ENCODE measurements around the gene SS18L1. TPM values are rescaled to one million over a fixed set of nuclear protein-coding genes. Genes with fewer than 3 reads are reported as not detected.

The SS18L1 gene
- total and polyA plus RNA-seq, 2 experiments from 2014 or later: 6.5 to 32.6 TPM

DNA sequence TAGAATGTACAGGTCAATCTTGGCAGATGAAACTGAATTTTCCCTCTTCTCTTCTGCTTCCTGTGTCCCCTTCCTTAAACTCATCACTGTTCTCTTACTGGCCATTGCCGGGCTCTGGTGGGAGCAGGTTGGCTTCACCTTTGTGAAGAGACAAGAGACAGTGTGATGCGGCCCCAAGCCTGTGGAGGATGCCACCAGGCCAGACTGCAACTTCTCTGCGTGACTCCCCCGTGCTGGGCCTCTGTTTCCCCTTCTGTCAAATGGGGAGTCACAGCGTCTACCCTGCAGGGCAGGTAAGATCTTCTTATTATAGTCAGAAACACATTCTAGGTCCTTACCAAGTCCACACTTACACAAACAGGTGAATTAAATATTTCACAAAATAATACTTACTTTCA, 23.2 kb upstream of the SS18L1 start (continued):
- TF ChIP-seq ZNF331 (CRISPR knock-in tag; IDR thresholded peaks at IDR 0.05; ENCODE audit: low read depth) (no peak), CREB1 (CRISPR knock-in tag; IDR thresholded peaks at IDR 0.05; ENCODE audit: low read depth) (no peak), EZH2phosphoT487 (IDR thresholded peaks at IDR 0.05; ENCODE audit: unreplicated experiment) (no peak), JUNB (IDR thresholded peaks at IDR 0.05; ENCODE audit: unreplicated experiment) (no peak)

DNA sequence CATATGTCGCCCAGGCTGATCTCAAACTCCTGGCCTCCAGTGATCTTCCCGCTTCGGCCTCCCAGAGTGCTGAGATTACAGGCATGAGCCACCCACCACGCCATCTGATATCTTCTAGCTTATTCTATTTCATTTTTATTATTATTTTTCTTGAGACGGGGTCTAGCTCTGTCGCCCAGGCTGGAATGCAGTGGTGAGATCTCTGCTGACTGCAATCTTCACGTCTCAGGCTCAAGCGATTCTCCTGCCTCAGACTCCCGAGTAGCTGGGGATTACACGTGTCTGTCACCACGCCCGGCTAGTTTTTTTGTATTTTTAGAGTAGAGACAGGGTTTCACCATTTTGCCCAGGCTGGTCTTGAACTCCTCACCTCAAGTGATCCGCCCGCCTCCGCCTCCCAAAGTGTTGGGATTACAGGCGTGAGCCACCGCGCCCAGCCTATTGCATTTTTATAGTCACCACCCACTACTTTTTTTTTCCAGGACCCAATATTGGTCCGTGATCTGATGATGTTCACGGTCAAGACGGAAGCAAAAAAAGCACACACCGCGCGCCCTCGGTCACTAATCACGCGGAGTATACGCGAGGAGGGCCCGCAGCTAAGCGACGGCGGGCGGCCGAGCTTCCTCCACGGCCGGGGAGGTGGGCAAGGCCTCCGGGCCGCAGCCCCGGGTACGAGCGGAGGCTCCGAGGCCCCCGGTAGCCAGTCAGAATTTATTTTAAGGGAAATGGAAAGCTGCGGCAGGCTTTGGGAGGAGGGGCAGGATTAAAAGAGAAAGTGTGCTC, 22.4 kb upstream of the SS18L1 start:
- H3K27ac ChIP-seq (ENCODE audit: low read depth): peak overlapping the region; percentile 98
- H3K27me3 Mint-ChIP-seq (ENCODE audit: insufficient read depth, low read depth, poor library complexity): peaks cover 13% of the 10 kb centered on the region
- H3K36me3 Mint-ChIP-seq (ENCODE audit: low read depth): peaks cover 28% of the 10 kb centered on the region
- peak overlapping the region; percentile 82 for H3K4me3 ChIP-seq
- peak overlapping the region; percentile 79 for H3K4me3 Mint-ChIP-seq
- TF ChIP-seq POLR2AphosphoS5 (IDR thresholded peaks at IDR 0.05; ENCODE audit: low read depth) (peak; percentile 31; the same call in 1 of the 2 replicates), ZNF114 (CRISPR knock-in tag; IDR thresholded peaks at IDR 0.05) (no peak)
- no peaks in the 10 kb centered on the region for H3K27me3 ChIP-seq (ENCODE audit: insufficient read depth)
- peak overlapping the region; percentile 98 for H2AFZ ChIP-seq
- H3K9me3 Mint-ChIP-seq: no peaks in the 10 kb centered on the region
- peak overlapping the region; percentile 90 for H3K4me2 ChIP-seq
- H3K9me2 ChIP-seq (ENCODE audit: insufficient read depth): no peaks in the 10 kb centered on the region
- peaks cover 36% of the 10 kb centered on the region for H3K4me1 Mint-ChIP-seq
- DNase-seq (ENCODE audit: low spot score): peak; percentile 31
- peaks cover 13% of the 10 kb centered on the region for H3F3A ChIP-seq (replicated peaks; ENCODE audit: low read depth)
- peaks cover 22% of the 10 kb centered on the region for H4K20me1 ChIP-seq (replicated peaks; ENCODE audit: insufficient read depth)
- H3K36me3 ChIP-seq (ENCODE audit: insufficient read depth): peaks cover 18% of the 10 kb centered on the region
- H3K27ac Mint-ChIP-seq: peak overlapping the region; percentile 94
- H3K79me2 ChIP-seq (replicated peaks; ENCODE audit: insufficient read depth): peaks cover 33% of the 10 kb centered on the region
- H3K4me1 ChIP-seq (ENCODE audit: insufficient read depth): peaks cover 16% of the 10 kb centered on the region
- no peak for ATAC-seq

DNA sequence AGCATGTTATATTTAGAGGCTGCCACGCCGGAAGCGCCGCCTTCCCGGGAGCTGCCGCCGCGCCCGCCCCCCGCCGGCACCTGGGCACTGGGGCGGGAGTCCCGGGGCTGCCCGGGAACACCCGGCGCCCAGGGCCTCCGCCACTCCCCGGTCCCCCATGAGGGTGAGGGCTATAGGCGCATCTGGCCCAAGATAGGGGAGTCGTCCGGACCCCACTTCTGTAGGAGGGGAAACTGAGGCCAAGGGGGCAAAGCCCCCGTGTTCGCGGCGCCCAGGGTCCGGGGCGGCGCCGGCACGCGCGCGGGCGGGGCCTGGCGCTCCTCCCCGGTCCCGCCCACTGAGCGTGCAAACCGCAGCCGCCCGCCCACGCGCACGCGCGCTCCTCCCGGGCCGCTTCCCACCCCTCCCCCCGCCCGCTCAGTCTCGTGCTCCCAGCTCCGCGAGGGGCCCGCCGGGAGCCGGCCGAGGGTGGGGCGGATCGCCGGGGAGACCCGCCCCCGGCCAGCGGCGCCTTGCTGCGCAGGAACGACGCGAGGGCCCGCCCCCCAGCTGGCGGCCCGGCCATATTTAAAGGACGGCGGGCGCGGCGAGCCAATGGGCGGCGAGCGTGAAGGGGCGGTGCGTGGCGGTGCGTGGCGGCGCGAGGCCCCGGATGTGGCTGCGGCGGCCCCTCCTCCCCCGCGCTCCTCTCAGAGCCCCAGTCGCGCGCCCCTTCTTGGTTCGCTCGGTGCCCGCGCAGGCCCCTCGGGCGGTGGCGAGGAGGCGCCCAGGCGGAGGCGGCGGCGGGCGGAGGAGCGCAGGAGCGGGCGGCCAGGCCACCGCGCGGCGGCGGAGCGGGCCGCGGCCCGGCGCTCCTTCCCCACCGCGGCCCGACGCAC, 21.6 kb upstream of the SS18L1 start, which contains the start of gene LSM14B:
TSS of gene LSM14B (plus strand) at position 700 of the 878 bp plus-strand sequence. CDS start 192 bp downstream, outside the sequence.
- TF ChIP-seq NANOG (IDR thresholded peaks at IDR 0.05; ENCODE audit: borderline replicate concordance): no peak
- peak; percentile 80 for TF ChIP-seq CREB1 (CRISPR knock-in tag; IDR thresholded peaks at IDR 0.05; ENCODE audit: low read depth)
- TF ChIP-seq, protein P1, sequence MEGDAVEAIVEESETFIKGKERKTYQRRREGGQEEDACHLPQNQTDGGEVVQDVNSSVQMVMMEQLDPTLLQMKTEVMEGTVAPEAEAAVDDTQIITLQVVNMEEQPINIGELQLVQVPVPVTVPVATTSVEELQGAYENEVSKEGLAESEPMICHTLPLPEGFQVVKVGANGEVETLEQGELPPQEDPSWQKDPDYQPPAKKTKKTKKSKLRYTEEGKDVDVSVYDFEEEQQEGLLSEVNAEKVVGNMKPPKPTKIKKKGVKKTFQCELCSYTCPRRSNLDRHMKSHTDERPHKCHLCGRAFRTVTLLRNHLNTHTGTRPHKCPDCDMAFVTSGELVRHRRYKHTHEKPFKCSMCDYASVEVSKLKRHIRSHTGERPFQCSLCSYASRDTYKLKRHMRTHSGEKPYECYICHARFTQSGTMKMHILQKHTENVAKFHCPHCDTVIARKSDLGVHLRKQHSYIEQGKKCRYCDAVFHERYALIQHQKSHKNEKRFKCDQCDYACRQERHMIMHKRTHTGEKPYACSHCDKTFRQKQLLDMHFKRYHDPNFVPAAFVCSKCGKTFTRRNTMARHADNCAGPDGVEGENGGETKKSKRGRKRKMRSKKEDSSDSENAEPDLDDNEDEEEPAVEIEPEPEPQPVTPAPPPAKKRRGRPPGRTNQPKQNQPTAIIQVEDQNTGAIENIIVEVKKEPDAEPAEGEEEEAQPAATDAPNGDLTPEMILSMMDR (conservative IDR thresholded peaks at IDR 0.05; ENCODE audit: low read depth in 2 of 2): no peak
- TF ChIP-seq STAT1 (IDR thresholded peaks at IDR 0.05; ENCODE audit: unreplicated experiment): no peak
- peak; percentile 53; the same call in 1 of the 2 replicates for TF ChIP-seq POLR2AphosphoS5 (IDR thresholded peaks at IDR 0.05; ENCODE audit: low read depth)
- Histone ChIP-seq H3K27ac (ENCODE audit: low read depth) (peak within 1 kb of the TSS; percentile 98), H3K27me3 (ENCODE audit: insufficient read depth) (no peaks in the 10 kb centered on the region), H3K4me2 (peak within 1 kb of the TSS; percentile 94), H3K36me3 (ENCODE audit: insufficient read depth) (peaks cover 27% of the 10 kb centered on the region), H3K4me1 (ENCODE audit: insufficient read depth) (peaks cover 16% of the 10 kb centered on the region), H4K20me1 (replicated peaks; ENCODE audit: insufficient read depth) (peaks cover 27% of the 10 kb centered on the region), H3F3A (replicated peaks; ENCODE audit: low read depth) (peaks cover 13% of the 10 kb centered on the region), H3K79me2 (replicated peaks; ENCODE audit: insufficient read depth) (peaks cover 42% of the 10 kb centered on the region), H2AFZ (peak within 1 kb of the TSS; percentile 98), H3K9me2 (ENCODE audit: insufficient read depth) (no peaks in the 10 kb centered on the region), H3K4me3 (peak within 1 kb of the TSS; percentile 82)
- Mint-ChIP-seq H3K4me3 (peak within 1 kb of the TSS; percentile 85), H3K4me1 (peaks cover 36% of the 10 kb centered on the region), H3K27me3 (ENCODE audit: insufficient read depth, low read depth, poor library complexity) (peaks cover 13% of the 10 kb centered on the region), H3K36me3 (ENCODE audit: low read depth) (peaks cover 37% of the 10 kb centered on the region), H3K27ac (peak within 1 kb of the TSS; percentile 94), H3K9me3 (no peaks in the 10 kb centered on the region)
- DNase-seq (ENCODE audit: low spot score): peak; percentile 96
- ATAC-seq: peak; percentile 64
